ENCODE data around the gene RPL13A.

- no peak for TF ChIP-seq CTCF (IDR thresholded peaks at IDR 0.05)
- no peak for TF ChIP-seq POLR2A (IDR thresholded peaks at IDR 0.05)
- TF ChIP-seq EP300 (IDR thresholded peaks at IDR 0.05) = no peak
Measured at GRCh38 chr19:49475995-49476880, 11.2 kb upstream of the RPL13A start.

All from ovary (tissue), 3 donors.